GM18498 (cell line): Measurements from ENCODE around the gene NDUFS1.
"Not testable (repeated sequence)": the region's sequence is repeated elsewhere in the genome, so short reads cannot be mapped to it uniquely, and the experiment has no call there.

Experiments
- ATAC-seq: cut with Tn5 transposase; IDR thresholded peaks from one replicate; pipeline ENCODE4 v1.9.1; 2021; ENCODE audit warnings: mild to moderate bottlenecking, moderate library complexity; ENCODE audit not compliant: unreplicated experiment

Gene NDUFS1

DNA sequence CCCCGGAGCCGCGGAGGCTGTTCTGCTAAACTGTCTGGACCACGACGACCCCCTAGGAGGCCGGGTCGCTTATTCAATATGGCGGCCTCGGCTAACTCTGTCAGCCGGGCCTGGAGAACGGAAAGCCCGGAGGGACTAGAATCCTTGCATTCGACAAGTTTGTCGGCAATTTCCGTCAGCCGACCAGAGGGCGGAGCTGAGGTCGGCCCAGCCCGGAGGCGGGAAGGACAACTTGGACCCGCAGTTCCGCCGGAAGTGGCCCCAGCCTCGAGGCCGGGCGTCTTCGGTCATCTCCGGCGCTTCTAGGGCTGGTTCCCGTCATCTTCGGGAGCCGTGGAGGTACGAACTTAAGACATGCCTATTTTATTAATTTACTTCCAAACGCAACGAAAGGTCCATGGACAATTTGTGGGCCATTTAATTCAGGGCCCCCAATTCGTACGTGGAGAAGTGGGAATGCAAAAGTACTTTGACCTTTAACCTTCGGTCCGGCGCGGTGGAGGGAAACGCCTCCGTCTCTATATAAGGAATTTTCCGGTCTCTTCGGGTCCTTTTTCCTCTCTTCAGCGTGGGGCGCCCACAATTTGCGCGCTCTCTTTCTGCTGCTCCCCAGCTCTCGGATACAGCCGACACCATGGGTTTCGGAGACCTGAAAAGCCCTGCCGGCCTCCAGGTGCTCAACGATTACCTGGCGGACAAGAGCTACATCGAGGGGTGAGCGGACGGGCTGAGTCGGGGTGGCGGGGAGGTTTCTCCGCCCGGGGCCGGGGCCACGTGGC lies at the start of gene NDUFS1, which contains the start of gene EEF1B2:
TSS of gene NDUFS1 (minus strand) at position 99 of the 779 bp plus-strand sequence. CDS start 5,766 bp downstream, outside the sequence.
TSS of gene EEF1B2 (plus strand) at position 550 of the 779 bp plus-strand sequence. CDS start at position 635, 85 bp downstream.
- ATAC-seq, result peak; percentile 89

DNA sequence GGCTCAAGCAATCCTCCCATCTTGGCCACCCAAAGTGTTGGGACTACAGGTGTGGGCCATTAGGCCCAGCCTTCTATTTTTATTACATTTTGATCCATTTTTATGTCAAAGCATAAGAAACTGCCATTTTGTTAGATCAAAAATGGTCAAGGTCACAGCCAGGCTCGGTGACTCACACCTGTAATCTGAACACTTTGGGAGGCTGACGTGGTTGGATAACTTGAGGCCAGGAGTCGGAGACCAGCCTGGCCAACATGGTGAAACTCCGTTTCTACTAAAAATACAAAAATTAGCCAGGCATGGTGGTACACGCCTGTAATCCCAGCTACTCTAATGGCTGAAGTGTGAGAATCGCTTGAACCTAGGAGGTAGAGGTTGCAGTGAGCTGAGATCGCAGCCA lies 49.7 kb upstream of the NDUFS1 start:
- no peak for ATAC-seq

DNA sequence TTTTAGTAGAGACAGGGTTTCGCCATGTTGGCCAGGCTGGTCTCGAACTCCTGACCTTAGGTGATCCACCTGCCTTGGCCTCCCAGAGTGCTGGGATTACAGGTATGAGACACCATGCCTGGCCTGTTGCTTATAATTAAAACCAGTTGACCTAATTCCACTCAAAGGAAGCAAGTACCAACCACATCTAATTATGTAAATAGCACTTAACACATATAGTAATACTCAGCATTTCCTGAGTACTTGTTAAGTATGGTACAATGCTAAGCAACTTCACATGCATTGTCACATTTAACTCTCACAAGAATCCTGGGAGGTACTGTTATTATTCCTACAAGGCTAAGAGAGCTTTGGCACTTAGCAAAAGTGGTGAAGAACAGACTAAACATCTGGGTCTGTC lies 48.1 kb upstream of the NDUFS1 start:
- ATAC-seq, result not testable (repeated sequence)

DNA sequence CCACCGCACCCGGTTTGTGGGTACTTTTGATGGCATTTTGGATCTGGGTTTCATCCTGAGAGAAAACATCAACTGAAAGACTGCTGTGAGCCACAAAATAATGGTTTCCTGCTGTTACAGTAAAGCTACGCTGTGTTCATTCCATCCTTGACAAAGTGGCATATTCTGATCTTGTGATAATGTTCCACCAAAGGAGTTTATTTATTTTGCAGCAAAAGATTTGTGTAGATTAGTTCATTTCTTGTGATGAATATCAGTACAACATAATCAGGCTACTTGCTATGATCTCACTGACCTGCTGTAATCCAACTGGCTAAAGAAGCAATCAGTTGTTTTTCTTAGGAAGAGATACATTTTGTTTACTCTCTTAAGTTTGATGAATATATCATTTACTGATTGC lies 45.5 kb upstream of the NDUFS1 start:
- no peak for ATAC-seq

DNA sequence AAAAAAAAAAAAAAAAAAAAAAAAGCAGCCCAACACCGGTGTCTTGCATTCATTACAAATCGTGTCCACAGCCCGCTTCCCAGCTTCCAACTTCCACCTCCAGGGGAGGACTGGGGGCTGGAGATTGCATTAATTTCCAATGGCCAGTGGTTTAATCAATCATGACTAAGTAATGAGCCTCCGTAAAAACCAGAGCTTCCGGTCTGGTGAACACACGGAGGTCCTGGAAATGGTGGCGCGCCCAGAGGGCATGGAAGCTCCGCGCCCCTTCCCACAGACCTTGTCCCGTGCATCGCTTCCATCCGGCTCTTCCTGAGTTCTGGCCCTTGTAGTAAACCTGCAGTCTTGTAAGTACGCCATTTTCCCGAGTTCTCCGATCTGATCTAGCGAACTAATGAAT lies 44.1 kb upstream of the NDUFS1 start:
- no peak for ATAC-seq

DNA sequence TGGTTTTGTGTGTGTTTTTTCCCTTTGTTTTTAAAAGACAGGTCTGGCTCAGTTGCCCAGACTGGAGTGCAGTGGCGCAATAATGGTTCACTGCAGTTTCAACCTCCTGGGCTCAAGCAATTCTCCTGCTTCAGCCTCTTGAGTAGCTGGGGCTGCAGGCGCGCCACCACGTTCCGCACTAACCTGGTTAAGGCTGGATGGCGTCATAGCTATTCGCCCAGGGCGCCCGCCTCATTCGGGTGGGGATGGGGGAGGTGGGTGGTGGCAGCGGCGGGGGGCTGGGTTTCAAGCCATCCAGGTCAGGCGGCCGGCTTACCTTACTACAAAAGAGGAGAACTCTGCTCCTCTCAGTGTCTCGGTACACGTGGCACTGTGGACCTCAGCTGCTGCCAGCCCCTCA lies 43.2 kb upstream of the NDUFS1 start:
- ATAC-seq, result no peak

DNA sequence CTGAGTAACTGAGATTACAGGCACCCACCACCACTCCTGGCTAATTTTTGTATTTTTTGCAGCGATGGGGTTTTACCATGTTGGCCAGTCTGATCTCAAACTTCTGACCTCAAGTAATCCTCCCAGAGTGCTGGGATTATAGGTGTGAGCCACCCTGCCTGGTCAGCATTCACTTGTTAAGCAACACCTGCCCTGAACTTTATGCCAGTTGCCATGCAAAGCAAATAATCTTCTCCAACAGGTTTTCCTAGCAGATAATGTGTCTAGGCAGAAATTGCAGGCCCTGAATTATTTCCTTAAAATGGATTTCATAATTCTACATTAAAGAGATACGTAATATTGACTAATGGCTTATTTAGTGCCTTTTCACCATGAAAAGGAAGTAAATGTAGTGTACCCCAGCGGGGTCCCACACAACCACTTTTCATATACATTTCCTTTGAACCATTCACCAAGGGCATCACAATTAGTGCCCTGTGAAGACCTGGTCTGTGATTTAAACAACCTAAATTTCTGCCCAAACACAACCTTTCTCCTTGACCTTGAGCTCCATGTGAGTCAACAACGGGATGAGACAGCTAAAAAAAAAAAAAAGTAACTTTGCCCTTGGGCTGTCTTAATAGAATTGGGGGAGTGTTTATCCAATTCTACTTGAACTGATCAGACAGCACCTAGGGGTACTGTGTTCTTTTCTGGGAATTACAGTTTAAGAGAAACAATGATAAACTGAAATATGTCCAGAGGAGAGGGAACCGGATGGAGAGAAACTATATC lies 42.0 kb upstream of the NDUFS1 start:
- ATAC-seq, result no peak

DNA sequence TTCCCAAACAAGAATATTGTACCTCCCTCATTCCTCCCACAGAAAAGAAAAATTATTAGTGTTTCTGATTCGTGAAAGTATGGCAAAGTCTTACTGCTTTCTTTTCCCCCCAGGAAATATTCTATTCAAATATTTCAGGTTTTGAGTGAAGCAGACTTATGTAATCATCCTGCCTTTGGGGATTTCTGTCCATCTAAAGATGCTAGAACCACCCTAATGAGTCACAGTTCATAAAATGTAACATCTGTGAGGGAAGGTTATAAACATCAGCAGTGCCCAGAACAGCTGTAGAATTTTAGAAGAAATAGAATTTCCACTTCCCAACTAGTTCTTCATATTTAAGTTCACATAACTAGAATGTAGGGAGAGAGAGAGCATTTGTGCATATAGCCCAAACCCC lies 39.4 kb upstream of the NDUFS1 start:
- no peak for ATAC-seq

DNA sequence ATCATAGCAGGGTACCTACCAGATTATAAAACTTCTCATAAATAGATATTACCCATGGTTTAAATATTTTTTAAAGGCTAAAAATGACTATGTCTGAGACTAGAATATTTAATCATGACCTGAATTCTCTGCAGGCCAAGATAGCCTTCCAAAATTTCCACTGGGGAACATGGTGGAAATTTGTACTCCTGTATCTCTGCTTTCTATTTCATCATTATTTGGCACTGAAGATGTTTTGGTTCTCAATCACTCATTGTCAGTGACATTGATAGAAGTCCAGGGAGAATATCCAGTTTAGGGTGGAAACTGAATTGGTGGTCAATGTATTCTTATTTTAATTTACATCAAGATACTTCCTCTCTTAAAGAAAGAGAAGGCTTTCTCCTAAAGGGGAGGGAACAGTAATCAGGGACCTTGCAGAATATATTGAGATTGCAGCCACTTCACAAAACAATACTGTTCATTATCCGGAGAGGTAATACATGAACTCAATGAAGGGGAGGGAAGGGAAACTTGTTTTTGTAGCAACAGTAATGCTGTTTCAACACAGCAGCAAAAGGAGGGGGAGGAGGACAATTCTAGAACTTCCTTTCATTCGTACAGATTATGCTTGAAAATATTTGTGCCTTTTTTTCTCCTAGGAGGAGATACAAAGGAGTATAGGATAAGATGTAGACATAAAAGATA lies 34.6 kb upstream of the NDUFS1 start:
- no peak for ATAC-seq

DNA sequence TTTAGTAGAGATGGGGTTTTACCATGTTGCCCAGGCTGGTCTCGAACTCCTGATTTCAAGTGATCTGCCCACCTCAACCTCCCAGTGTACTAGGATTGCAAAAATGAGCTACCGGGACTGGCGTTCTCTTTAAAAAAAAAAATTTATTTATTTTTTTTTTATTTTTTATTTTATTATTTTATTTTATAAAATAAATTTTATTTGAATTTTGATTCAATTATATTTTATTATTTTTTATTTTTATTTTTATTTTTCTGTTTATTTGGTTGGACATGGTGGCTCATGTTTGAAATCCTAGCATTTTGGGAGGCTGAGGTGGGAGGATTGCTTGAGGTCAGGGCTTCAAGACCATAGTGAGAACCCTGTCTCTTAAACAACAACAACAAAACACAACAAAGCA lies 32.9 kb upstream of the NDUFS1 start:
- no peak for ATAC-seq

DNA sequence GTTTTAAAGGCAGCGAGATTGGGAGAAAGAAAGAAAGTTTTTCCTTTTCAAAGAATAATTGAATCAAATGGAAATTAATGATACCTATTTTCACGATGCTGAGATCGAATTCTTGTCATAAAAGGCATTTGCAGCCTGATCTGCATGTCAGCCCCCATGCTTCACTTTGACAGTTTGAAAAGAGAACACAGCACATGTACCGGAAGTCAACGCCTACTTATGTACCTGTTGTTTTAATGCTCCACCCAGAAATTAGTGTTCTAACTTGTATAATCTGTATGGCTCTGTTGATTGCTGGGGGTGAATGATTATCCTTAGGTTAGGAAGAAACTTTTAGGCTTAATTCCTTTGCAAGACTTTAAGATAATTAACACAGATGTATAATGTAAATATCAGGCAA lies 31.4 kb upstream of the NDUFS1 start:
- no peak for ATAC-seq

DNA sequence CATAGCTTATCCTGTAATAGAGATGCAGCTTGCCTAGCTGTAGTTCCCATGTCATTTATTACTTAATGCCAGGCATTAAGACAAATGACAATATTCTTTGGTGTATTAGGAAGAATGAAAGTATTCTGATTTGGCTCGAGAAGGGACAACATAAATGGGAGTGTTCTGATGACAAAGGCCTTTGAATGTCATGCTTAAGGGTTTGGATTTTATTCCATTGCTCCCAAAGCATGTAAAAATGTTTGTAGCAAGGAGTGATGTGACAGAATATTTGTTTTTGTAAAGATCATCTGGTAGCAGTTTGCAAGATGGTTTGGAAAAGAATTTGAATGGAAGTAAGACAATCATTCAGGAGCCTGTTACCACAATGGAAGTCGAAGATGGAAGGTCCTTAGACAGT lies 30.9 kb upstream of the NDUFS1 start:
- ATAC-seq, result no peak

DNA sequence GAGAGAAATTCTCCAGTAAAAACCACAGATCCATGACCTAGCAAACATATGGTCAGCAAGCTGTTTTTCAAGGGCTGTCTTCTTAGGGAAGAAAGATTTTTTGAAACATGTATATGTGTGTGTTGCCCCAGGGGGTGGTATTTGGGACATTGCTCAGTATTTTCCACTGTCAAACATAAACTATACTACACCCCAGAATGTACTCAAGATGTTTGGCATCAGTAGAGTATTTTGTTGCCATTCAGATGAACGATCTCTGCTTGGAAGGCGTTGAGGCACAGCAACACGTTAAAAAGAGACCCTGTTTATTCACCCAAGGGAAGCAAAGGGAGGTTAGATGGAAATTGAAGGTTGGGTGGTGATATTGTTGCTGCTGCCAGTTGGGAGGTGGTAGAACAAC lies 30.4 kb upstream of the NDUFS1 start:
- ATAC-seq, result no peak

DNA sequence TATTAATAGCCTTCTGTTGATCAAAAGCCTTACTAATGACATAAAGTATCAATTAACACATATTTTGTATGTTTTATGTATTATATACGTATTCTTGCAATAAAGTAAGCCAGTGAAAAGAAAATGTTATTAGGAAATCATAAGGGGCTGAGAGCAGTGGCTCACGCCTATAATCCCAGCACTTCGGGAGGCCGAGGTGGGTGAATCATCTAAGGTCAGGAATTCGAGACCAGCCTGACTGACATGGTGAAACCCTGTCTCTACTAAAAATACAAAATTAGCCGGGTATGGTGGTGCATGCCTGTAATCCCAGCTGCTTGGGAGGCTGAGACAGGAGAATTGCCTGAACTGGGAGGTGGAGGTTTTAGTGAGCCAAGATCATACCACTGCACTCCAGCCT lies 22.3 kb upstream of the NDUFS1 start:
- ATAC-seq, result not testable (repeated sequence)

DNA sequence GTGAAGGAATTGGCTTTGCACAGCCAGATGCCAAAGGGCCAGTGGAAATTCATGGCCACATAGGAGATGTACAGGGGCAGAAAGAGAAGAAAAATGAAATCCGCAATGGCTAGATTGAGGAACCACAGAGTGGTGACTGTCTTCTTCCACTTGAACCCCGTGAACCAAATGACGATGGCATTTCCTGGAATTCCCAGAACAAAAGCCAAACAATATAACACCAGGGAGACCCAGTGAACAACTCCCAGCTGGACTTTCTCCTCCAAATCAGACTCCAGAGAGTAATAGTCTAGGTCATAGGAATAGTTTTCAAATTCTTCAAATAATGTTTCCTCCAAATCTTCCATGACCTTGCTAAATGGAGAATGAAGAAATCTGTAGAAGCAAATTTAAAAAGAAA lies 17.7 kb upstream of the NDUFS1 start:
- ATAC-seq, result no peak

DNA sequence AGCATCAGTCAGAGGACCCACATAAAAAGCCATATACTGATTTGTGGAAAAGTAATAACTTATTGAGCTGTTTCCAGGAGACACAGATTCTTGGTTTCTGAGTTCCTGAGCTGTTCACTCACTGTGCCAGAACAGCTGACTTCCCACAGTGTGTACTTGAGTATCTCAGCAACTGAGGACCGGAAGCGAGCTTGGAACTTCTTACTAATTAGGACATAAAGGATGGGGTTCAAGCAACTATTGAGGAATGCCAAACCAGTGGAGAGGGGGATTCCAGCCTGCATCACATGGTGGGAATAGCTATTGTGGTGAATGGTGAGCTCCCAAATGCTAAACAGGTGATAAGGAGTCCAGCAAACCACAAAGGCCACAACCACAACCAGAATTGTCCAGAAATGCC lies 16.9 kb upstream of the NDUFS1 start:
- ATAC-seq, result no peak

DNA sequence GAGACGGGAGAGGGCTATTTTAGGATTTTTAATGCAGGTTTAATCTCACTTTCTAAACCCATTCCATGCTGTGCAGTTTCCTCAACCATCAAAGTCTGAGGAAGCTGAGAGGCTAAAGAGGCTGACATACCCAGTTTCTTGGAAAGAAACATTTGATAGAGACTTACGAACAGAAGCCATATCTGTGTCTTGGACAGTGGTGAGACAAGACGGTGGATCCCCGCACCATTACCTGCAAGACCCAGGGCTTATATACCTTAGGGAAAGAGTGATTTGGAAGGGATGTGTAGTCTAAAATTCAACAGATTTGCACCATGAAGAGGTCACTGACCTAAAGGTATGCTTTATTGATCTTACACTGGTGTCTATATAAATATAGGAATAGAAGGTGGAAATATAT lies 13.9 kb upstream of the NDUFS1 start:
- no peak for ATAC-seq

DNA sequence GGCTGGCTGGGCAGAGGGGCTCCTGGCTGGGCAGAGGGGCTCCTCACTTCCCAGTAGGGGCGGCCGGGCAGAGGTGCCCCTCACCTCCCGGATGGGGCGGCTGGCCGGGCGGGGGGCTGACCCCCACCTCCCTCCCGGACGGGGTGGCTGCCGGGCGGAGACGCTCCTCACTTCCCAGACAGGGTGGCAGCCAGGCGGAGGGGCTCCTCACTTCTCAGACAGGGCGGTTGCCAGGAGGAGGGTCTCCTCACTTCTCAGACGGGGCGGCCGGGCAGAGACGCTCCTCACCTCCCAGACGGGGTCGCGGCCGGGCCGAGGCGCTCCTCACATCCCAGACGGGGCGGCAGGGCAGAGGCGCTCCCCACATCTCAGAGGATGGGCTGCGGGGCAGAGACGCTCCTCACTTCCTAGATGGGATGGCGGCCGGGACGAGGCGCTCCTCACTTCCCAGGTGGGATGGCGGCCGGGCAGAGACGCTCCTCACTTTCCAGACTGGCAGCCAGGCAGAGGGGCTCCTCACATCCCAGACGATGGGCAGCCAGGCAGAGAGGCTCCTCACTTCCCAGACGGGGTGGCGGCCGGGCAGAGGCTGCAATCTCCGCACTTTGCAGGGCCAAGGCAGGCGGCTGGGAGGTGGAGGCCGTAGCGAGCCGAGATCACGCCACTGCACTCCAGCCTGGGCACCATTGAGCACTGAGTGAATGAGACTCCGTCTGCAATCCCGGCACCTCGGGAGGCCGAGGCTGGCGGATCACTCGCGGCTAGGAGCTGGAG lies 12.6 kb upstream of the NDUFS1 start:
- not testable (repeated sequence) for ATAC-seq

DNA sequence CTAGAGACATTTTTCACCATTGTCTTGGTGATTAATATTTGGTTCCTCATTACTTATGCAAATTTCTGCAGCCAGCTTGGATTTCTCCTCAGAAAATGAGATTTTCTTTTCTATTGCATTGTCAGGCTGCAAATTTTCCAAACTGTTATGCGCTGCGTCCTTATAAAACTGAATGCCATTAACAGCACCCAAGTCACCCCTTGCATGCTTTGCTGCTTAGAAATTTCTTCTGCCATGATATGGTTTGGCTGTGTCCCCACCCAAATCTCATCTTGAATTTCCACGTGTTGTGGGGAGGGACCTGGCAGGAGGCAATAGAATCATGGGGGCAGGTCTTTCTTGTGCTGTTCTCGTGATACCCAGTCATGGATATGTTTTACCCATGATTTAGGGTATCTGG lies 9.0 kb upstream of the NDUFS1 start:
- ATAC-seq, result not testable (repeated sequence)

DNA sequence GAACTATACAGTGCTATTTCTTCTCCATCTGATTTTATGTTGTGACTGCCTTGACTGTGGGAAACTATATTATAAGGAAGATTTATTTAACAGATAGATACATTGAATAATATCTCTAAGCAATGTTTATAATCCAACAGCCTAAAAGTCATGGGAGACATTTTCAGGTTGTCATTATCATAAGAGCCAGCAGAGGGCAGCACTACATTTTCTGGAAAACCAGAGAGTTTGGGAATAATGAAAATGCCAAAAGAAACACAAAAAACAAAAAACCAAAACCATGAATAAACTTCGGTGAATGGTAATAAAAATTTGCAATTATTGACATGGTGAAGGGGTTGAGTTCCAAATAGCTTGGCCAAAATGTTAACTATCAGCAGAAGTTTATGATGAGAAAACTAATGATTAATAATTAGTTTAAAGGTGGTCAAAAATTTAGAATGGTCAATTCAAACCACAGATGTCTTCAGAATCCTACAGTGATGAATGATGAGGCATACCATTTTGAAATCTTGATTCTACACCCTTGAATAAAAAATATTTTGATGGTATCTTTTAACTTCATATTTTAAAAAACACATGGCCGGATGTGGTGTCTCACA lies 5.1 kb upstream of the NDUFS1 start:
- ATAC-seq, result no peak
